Measurements from ENCODE around the gene FHOD3. TPM values are rescaled to one million over a fixed set of nuclear protein-coding genes. Genes with fewer than 3 reads are reported as not detected.
"Not testable (repeated sequence)": the region's sequence is repeated elsewhere in the genome, so short reads cannot be mapped to it uniquely, and the experiment has no call there.

FHOD3 gene
- total RNA-seq, 1 donor from 2014 or later, result 5.9 TPM

GRCh38 chr18:36546876-36547275 is 249.4 kb downstream of the FHOD3 start:
- no peak overlapping the region for H3K4me3 Mint-ChIP-seq (ENCODE audit: unreplicated experiment)

DNA sequence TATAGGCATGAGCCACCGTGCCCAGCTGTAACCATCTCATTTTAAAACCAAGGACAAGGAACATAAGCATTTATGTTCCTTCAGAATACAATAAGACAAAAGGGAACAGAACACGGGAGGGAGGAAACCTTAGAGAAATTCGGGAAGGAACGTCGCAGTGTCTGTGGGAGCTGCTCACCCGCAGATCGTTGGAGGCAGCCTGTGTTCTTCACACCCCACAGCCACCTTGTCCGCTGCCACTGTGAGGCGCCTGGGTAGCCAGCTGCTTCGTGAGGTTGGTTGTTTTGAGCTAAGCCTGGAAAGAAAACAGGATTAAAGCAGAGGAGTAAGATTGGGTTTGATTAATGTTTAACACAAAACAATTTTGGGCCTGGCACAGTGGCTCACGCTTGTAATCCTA is 250.0 kb downstream of the FHOD3 start:
- no peaks in the 10 kb centered on the region for H3K4me1 ChIP-seq (ENCODE audit: insufficient read depth, low read length)
- no peaks in the 10 kb centered on the region for H3K79me2 ChIP-seq (ENCODE audit: insufficient read depth, low read length)
- no peak overlapping the region for H3K4me3 Mint-ChIP-seq (ENCODE audit: unreplicated experiment)
- DNase-seq (ENCODE audit: low read depth) (no peak), FAIRE-seq (no peak)
- no peaks in the 10 kb centered on the region for H3K4me1 Mint-ChIP-seq (ENCODE audit: low read depth, unreplicated experiment)
- no peak overlapping the region for H3K4me2 ChIP-seq (ENCODE audit: low read length)
- no peak overlapping the region for H2AFZ ChIP-seq (ENCODE audit: low read depth, low read length)
- H3K27me3 Mint-ChIP-seq (ENCODE audit: low read depth, unreplicated experiment), result peaks cover 4% of the 10 kb centered on the region
- H3K9me3 Mint-ChIP-seq (ENCODE audit: unreplicated experiment), result no peaks in the 10 kb centered on the region
- H3K27me3 ChIP-seq (ENCODE audit: insufficient read depth, low read length), result no peaks in the 10 kb centered on the region
- no peaks in the 10 kb centered on the region for H3K9me3 ChIP-seq (ENCODE audit: insufficient read depth, low read depth, low read length)
- no peaks in the 10 kb centered on the region for H3K36me3 ChIP-seq (ENCODE audit: insufficient read depth, low read length)
- H3K27ac ChIP-seq (ENCODE audit: low read depth, low read length), result no peak overlapping the region
- H3K36me3 Mint-ChIP-seq (ENCODE audit: low read depth, unreplicated experiment), result peaks cover 2% of the 10 kb centered on the region
- H3K27ac Mint-ChIP-seq (ENCODE audit: unreplicated experiment), result no peak overlapping the region
- no peak for TF ChIP-seq EZH2 (IDR thresholded peaks at IDR 0.05; ENCODE audit: insufficient read depth, low read length)
- TF ChIP-seq, protein P1, sequence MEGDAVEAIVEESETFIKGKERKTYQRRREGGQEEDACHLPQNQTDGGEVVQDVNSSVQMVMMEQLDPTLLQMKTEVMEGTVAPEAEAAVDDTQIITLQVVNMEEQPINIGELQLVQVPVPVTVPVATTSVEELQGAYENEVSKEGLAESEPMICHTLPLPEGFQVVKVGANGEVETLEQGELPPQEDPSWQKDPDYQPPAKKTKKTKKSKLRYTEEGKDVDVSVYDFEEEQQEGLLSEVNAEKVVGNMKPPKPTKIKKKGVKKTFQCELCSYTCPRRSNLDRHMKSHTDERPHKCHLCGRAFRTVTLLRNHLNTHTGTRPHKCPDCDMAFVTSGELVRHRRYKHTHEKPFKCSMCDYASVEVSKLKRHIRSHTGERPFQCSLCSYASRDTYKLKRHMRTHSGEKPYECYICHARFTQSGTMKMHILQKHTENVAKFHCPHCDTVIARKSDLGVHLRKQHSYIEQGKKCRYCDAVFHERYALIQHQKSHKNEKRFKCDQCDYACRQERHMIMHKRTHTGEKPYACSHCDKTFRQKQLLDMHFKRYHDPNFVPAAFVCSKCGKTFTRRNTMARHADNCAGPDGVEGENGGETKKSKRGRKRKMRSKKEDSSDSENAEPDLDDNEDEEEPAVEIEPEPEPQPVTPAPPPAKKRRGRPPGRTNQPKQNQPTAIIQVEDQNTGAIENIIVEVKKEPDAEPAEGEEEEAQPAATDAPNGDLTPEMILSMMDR (IDR thresholded peaks at IDR 0.05; ENCODE audit: insufficient read depth, low read depth, low read length), result no peak
- no peaks in the 10 kb centered on the region for H4K20me1 ChIP-seq (ENCODE audit: insufficient read depth, low read length)
- no peak overlapping the region for H3K4me3 ChIP-seq (ENCODE audit: insufficient read depth, low read depth, low read length)
- H3K9ac ChIP-seq (ENCODE audit: low read length), result no peak overlapping the region

More at GRCh38 chr18:36546876-36547275, 249.4 kb downstream of the FHOD3 start:
- FAIRE-seq (no peak), DNase-seq (ENCODE audit: low read depth) (no peak)
- Histone ChIP-seq H3K4me3 (ENCODE audit: insufficient read depth, low read depth, low read length) (no peak overlapping the region), H3K36me3 (ENCODE audit: insufficient read depth, low read length) (no peaks in the 10 kb centered on the region), H3K79me2 (ENCODE audit: insufficient read depth, low read length) (no peaks in the 10 kb centered on the region), H3K9ac (ENCODE audit: low read length) (no peak overlapping the region), H3K4me2 (ENCODE audit: low read length) (no peak overlapping the region), H3K4me1 (ENCODE audit: insufficient read depth, low read length) (no peaks in the 10 kb centered on the region), H3K27ac (ENCODE audit: low read depth, low read length) (no peak overlapping the region), H4K20me1 (ENCODE audit: insufficient read depth, low read length) (no peaks in the 10 kb centered on the region), H3K9me3 (ENCODE audit: insufficient read depth, low read depth, low read length) (no peaks in the 10 kb centered on the region), H3K27me3 (ENCODE audit: insufficient read depth, low read length) (no peaks in the 10 kb centered on the region), H2AFZ (ENCODE audit: low read depth, low read length) (no peak overlapping the region)
- TF ChIP-seq EZH2 (IDR thresholded peaks at IDR 0.05; ENCODE audit: insufficient read depth, low read length), result no peak
- TF ChIP-seq, protein P1 (IDR thresholded peaks at IDR 0.05; ENCODE audit: insufficient read depth, low read depth, low read length), result no peak
- no peaks in the 10 kb centered on the region for H3K4me1 Mint-ChIP-seq (ENCODE audit: low read depth, unreplicated experiment)
- peaks cover 4% of the 10 kb centered on the region for H3K27me3 Mint-ChIP-seq (ENCODE audit: low read depth, unreplicated experiment)
- H3K9me3 Mint-ChIP-seq (ENCODE audit: unreplicated experiment), result no peaks in the 10 kb centered on the region
- peaks cover 2% of the 10 kb centered on the region for H3K36me3 Mint-ChIP-seq (ENCODE audit: low read depth, unreplicated experiment)
- no peak overlapping the region for H3K27ac Mint-ChIP-seq (ENCODE audit: unreplicated experiment)

- H4K20me1 ChIP-seq (ENCODE audit: insufficient read depth, low read length); H3K4me2 ChIP-seq (ENCODE audit: low read length); FAIRE-seq; DNase-seq (ENCODE audit: low read depth); H3K27ac ChIP-seq (ENCODE audit: low read depth, low read length); H2AFZ ChIP-seq (ENCODE audit: low read depth, low read length); H3K9me3 ChIP-seq (ENCODE audit: insufficient read depth, low read depth, low read length); H3K9ac ChIP-seq (ENCODE audit: low read length); H3K27me3 Mint-ChIP-seq (ENCODE audit: low read depth, unreplicated experiment); H3K79me2 ChIP-seq (ENCODE audit: insufficient read depth, low read length); H3K4me3 Mint-ChIP-seq (ENCODE audit: unreplicated experiment); H3K27ac Mint-ChIP-seq (ENCODE audit: unreplicated experiment); H3K36me3 ChIP-seq (ENCODE audit: insufficient read depth, low read length); H3K27me3 ChIP-seq (ENCODE audit: insufficient read depth, low read length); H3K4me3 ChIP-seq (ENCODE audit: insufficient read depth, low read depth, low read length); H3K4me1 ChIP-seq (ENCODE audit: insufficient read depth, low read length); H3K36me3 Mint-ChIP-seq (ENCODE audit: low read depth, unreplicated experiment); H3K9me3 Mint-ChIP-seq (ENCODE audit: unreplicated experiment); H3K4me1 Mint-ChIP-seq (ENCODE audit: low read depth, unreplicated experiment): not testable (repeated sequence)
These were observed 253.8 kb downstream of the FHOD3 start for GRCh38 chr18:36551274-36551673.
